T-helper 2 cell (primary cell): Measurements from ENCODE around the gene ADIPOR2.
"Not testable (repeated sequence)": the region's sequence is repeated elsewhere in the genome, so short reads cannot be mapped to it uniquely, and the experiment has no call there.

Experiments
- DNase-seq, 5 experiments: peaks; one replicate each; pipeline versions ENCODE4 v3.0.0 to v3.0.0-alpha.2; 2012 to 2022

Gene ADIPOR2

DNA sequence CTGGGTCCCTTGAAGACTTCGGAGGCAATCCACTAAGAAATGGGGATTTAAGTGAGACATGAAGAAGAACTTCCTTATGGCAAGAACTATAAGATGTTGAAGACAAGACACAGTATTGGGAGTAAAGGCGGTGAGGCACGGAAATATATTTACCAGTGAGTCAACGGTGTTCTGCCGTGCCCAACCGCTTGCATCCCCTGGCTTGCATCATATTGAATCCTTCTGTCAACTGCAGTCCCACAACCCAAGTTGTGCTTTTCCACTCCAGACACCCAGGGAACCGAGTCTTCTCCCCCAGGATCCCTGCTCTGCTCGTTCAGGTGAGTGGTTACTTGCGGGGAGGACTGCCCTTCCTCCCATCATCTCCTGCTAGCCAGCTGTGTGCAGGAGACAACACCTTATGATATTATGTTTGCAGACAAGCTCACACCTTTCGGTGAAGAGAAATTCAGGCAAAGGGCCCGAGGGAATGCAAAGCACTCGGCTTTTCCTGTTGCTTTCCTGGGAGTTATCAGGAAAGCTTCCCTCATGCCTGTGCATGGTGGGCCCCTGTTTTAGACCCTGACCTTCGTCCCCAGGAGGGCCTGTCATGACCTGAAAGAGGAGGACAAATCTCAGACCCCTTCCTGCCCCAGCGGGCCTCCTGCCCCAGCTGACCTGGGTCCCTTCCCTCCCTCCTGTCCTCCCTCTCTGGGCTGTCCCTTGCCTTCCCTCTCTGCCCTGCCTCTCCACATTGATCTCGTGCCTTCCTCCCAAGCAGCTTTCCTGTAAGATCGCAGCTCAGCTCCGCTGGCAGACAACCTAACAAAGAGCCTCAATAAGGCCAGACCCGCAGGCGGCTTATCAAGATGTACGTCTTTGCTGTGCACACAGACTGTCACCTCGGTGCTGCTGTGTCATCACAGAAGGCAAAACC, 125.2 kb downstream of the ADIPOR2 start:
- DNase-seq: no peak

DNA sequence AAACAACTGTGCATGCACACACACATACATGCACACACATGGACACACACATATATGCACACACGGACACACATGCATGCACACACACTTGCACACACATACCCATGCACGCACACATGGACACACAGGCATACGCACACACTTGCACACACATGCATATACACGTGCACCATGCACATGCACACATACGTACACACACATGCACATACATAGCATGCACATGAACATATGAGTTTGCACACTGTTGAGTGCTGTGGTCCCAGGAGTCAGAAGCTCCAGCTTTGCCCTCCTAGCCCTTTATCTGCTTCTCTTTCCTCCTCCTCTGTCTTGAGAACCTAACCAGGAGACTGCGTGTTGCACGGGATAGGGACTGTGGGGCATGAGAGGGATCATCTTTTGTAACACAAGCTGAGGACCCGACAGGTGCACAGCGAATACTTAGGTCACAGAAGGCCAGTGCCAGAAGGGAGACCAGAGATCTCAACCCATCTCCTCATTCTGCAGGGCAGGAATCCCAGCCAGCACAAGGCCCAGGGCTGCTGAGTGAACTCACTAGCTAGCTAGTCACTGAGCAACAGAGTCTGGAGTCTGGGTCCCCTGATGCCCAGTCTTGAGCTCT, 126.0 kb downstream of the ADIPOR2 start:
- DNase-seq: no peak

DNA sequence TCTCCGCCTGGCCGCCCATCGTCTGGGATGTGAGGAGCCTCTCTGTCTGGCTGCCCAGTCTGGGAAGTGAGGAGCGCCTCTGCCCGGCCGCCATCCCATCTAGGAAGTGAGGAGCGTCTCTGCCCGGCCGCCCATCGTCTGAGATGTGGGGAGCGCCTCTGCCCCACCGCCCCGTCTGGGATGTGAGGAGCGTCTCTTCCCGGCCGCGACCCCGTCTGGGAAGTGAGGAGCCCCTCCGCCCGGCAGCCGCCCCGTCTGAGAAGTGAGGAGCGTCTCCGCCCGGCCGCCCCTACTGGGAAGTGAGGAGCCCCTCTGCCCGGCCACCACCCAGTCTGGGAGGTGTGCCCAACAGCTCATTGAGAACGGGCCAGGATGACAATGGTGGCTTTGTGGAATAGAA, 127.1 kb downstream of the ADIPOR2 start:
- DNase-seq: not testable (repeated sequence)

DNA sequence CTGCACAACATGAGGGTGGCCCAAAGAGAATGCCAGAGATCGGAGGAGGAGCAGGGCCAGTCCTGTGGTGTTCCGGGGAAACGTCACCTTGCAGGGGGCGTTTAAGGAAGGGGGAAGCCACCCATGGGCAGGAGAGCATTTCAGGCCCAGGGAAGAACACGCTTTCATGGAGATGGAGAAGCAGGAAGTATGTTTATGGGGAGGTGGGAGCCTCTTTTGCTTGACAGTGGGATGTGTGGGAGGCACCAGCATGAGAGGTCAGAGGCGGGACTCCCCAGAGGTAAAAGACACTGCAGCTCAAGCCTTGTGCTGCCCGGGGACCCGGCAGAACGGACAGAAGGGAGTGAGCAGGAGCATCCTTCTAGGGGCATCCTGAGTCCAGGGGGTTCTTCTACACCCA, 128.2 kb downstream of the ADIPOR2 start:
- DNase-seq: no peak

DNA sequence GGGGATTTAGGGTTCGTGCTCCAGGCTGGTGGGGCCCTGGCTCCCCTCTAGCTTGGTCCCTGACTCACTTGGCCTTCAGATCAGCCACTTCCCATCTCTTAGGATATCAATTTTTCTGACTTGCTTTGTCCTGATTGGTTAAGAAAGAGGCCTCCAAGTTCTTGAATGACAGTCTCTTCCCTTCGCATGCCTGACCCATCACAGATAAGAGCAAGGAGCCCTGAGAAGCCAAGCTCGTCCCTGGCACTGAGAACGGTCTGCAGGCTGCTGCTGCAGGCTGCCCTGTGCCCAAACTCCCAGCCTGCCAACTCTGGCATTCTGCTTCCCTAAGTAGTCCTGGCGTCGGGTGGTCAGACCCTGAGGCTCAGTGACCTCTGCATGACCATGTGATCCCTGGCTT, 128.7 kb downstream of the ADIPOR2 start:
- DNase-seq: no peak

DNA sequence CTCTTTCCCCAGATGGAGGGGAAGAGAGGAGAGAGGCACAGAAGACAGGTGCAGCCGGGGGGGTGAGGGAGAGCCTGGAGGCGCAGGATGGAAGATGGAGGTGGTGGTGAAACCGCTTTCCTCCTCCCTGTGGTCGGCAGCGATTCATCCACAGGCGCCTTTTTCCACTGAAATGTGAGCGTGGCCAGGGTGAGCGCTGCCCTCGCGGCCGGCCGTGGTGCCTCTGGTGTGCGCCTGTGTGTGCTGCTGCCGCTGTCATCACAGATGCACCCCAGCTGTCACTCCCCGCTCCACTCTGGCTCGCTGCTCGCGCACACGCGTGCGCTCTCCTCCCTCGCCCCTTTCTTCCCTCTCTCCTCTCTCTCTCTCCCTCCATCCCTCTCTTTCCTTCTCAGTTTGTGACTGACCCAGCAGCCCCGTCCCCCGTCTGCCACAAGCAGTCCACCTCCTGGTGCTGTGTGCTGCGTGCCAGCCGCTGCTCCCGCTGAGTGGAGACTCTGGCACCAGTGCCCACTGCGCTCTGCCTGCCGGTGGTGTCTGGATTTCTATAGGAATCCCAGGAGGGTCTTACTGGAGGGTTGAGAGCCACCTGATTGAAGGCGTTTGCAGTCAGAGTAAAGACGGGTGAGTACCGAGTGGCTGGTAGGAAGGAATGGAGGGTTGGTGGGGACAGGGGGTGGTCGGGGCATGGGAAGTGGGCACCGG, 129.5 kb downstream of the ADIPOR2 start, which contains the start of gene LRTM2:
TSS of gene LRTM2 (plus strand) at position 375 of the 705 bp plus-strand sequence. CDS start 7,584 bp downstream, outside the sequence.
- DNase-seq: no peak

DNA sequence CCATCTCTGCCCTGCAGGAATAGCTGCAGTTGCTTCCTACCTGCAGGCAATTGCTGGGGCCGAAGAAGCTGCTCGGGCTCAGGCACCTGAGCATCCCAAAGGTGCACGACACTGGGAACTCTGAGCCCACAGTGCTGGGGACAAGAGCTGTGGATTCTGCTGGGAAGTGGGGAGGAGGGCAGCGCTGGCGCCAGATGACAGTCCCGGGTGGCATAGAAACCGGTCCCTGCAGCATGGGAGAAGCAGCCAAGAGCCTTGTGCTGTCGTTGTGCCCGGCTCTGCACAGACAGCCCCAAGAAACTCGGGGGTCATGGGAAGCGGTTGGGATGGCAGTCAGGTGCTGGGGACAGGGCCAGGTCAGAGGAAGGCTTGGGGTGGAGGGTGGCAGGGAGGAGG, 130.0 kb downstream of the ADIPOR2 start:
- no peak for DNase-seq

DNA sequence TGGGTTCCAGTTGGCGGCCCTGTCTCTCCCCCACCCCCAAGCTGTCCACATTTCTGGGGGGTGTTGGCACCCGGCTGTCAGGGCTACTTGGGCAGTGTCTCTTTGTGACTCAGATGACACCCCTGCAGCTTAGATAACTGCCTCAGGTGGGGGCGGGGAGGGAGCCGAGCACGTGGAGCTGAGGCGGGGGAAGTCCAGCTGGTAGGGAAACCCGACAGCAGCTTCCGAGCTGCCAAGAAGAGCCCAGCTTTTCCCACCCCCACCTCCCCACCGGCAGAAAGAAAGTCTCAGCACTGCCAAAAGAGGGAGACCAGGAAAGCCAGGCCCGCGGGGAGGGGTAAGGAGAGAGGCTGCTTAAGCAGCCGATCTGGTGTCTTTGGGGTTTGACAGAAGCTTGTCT, 130.9 kb downstream of the ADIPOR2 start:
- DNase-seq: no peak

DNA sequence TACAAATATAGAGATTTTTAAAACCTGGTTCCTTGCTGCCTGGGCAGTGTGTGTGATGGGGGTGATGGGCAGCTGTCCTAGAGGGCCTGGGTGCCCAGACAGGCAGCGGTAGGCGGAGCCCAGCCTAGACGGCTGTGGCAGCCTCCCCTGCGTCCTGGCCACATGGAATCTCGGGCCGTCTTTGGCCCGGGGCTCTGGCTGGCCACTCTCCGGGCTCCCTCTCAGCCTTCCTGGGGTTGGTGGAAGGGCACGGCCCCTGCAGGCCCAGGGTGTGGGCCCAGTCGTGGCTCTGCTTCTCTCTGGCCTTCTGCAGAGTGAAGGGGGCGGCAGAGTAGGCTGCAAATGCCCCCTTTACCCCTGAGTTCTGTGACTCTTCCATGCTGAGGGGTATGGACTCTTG, 131.8 kb downstream of the ADIPOR2 start:
- no peak for DNase-seq

DNA sequence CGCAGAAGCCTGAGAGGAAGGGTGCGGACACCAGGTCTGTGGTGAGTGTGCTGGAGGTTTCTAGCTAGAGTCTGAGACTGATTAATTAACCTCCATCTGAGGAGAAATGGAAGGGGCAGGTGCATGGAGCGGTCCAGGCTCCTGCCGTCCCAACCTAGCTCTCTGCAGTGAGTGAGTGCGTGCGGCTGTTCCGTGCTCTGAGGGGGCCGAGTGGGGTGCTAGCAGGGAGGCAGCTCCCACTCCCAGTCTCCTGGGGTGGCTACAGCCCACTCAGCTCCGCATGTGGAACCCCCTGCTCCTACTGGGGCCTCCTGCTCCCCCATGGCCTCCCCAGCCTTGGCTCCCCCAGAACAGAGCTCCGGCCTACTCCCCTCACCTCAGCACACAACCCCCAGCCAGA, 132.4 kb downstream of the ADIPOR2 start:
- no peak for DNase-seq

DNA sequence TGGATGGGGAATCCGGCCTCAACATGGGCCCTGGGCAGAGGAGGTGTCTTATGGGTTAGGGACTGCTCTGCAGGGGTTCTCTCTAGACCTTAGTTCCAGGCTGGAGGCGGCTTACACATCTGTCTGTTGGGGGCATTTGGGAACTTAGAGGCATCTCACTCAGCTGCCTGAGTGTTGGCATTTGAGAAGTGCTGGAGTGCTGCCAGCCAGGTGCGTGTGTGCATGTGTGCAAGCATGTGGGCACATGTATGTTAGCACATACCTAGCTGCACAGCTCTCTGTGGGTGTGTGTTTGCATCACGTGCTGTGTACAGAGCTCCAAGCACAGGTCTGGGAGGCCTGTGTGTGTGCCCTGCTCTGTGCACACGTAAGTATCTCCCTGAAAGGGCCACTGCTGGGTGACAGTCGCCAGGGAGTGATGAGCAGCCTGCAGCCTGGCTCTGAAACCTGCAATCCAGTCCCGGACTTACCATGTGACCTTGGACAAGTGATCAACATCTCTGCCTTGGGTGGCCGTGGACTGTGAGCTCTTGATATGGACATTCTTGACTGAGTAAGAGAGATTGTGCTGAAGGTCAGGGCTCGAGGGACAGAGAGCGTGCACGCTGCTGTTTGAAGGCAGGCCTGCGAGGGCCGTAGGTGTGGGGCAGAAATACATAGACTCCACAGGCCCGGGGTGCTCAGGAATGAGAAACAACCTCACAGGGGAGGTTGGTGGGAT, 134.7 kb downstream of the ADIPOR2 start:
- DNase-seq: no peak

DNA sequence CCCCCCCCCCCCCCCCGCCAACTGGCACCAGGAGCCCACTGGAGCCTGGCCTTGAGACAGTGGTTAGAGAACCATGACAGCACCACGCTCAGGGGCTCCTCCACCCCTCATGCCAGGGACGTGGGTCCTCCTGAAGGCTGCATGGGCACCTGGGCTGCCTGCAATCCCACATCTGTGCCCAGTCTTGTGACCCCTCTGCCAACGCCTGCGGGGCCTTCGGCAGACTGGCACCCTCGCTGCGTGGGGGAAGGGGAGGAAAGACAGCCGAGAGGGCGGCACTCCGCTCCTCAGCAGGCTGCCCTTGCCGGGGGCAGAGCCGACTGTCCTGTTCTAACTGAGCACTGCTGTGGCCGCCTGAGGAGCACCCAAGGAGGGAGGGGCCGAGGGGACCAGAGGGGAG, 135.5 kb downstream of the ADIPOR2 start:
- no peak for DNase-seq

DNA sequence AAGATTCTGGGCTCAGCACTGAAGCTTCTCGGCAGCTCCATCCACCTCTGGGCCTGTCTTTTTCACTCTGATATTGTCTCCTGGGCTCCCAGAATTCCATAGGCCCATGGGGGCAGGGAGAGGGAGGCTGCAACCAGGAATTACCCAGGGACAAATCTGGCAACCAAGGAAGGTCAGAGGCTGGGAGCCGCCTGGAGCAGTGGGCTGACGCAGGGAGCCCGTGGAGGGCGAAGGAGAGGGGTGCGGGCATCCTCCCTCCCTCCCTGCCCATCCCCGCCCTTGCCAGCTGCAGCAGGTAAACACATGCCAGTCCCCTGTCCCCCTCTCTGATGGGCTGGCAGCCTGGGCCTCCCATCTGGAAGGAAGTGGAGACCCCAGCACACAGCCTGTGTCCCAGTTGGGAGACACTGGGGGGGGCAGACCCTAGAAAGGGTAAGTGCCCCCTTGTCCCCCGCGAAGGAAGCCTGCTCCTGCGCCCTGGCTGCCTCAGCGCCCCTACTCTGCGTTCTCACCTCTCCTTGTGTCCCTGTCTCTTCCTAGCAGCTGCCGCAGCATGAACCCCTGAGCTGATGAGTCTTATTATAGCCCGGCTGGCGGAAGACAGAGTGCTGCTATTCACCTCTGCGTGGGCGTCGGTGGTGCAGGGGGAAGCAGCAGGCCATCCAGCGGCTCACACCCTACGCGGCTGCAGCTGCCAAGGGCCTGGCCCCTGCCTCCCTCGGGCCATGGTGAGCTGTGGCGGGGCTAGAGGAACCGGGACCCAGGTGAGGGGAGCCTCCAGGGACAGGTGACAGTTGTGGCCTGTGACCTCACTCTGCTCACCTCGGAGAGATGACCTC, 136.2 kb downstream of the ADIPOR2 start:
- no peak for DNase-seq

DNA sequence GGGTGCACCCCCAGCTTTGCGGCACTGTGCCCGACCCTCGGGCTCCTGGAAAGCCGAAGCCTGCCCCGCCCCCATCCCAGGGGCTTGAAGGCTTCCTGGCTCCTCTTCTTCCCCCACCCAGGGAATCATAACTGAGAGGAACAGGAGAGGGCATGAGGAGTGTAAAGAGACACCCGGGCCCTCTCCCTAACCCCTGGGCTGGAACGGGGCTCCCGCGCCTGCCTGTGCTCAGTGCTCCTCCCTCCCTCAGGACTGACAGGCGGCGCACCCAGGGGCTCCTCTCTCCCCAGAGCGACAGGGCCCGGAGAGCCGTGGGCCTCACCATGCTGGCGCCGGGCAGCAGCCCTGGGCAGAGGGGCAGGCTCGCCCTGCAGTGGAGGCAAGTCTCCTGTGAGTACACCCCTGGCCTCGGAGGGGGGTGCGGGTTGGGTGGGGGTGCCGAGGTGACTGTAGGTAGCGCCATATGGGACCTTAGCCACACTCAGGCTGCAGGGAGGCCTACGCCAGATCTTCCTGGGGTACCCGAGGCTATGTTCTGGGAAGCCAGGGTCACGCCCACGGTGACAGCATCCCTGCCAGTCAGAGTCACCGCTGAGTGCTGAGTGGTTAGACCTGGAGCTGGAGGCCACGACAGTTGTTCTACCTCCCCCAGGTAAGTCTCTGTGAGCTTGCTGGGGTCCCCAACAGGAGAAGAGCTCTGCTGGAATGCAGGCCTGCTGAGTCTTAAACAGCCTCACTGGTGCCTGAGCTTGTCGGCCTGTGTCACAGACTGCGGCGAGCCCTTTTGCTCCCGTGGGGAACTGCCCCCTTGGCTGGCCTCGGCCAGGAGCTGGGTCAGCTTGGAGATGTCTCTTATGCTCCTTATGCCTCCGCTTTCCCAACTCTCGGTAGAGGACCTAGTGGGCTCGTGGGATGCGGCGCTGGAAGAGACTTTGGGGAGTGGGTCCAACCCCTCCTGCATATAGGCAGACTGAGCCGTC, 137.2 kb downstream of the ADIPOR2 start:
- DNase-seq: no peak

DNA sequence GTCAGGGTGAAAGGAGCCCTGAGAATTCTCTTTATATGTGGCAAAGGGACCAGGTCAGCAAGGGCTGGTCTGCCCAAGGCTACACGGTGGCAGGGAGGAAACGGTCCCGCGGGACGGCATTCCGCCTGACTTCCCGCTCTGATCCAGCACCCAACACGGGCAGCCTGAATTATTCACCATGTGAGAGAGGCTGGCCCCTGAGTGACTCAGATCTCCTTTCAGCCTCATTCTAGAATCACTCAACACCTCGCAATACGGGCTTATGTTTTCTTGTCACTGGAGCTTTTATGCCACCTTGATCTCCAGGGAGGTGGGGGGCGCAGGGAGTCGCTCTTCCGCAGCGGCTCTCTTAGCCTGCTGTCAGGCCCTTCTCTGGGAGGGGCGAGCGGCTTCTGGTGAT, 138.0 kb downstream of the ADIPOR2 start:
- DNase-seq: no peak

DNA sequence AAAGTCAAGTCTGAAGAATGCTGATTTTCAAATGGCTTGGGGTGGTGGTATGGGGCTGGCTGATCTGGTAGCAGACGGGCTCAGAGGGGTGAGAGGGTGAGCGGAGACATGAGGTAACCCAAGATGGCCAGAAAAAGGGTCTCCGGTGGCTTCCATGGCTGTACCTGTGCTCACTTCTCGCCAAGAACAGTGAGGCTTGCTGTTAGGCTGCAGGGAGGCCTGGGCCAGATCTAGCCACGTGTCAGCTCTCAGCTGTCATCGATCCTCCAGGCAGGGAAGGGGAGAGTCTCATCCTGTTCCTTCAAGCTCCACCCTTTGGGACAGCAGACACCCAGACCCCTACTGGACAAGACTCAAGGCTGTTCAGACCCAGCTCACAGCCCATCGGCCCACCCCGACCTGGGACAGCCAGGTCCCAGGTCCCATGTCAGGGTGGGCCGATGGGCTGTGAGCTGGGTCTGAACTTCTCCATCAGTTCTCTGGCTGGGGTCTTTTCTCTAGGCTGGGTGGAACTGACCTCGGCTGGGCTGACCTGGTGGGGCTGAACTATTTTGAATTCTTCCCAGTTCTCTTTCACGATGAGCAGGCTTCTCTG, 138.5 kb downstream of the ADIPOR2 start:
- no peak for DNase-seq

DNA sequence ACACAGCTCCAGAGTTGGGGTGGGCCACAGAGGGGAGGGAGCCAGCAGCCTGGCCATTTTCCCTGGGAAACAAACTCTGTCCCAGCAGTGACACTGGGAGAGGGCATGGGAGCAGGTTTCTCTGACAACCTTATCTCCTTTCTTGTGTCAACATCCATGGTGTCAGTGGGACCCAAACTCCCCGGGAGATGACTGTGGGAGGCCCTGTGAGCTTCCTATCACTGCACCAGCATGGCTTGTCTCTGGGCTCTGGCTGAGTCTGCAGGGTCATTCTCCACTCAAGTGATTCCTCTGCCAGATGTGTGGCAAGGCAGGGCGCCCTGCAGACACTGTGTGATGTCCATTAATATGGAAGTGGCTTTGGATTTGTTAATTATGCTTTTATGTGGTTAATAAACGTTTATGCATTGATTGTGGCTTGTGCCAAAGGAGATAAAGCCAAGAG, 139.6 kb downstream of the ADIPOR2 start:
- DNase-seq: no peak

DNA sequence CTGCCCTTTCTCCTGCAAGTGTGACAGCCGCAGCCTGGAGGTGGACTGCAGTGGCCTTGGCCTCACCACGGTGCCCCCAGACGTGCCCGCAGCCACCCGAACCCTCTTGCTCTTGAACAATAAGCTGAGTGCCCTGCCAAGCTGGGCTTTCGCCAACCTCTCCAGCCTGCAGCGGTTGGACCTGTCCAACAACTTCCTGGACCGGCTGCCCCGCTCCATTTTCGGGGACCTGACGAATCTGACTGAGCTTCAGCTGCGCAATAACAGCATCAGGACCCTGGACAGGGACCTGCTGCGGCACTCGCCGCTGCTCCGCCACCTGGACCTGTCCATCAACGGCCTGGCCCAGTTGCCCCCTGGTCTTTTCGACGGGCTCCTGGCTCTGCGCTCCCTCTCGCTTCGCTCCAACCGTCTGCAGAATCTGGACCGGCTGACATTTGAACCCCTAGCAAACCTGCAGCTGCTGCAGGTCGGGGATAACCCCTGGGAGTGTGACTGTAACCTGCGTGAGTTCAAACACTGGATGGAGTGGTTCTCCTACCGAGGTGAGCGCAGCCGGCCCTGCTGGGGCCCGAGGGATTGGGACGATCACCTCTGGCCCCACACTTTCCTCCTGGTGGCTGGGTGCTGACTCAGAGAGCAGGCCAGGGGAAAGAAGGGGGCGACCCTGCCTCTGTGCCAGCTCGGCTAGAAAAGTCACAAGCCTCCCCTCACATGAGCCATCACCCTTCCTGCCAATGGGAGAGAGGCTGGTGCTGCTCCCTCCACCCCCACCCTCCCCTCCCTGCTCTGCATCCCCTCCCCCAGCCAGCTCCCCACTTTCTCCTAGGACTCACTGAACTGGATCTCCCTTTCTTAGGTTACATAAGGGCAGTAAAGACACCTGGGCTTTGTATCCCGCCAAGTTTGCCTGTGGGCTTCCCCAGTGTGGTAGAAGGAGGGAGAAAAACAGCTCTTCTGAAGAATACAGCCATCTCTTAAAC, 140.4 kb downstream of the ADIPOR2 start:
- DNase-seq: peak in 1 of 5 experiments; percentile 23
